RWPE2 (cell line): ENCODE measurements around the gene CRAMP1.
"Not testable (repeated sequence)": the region's sequence is repeated elsewhere in the genome, so short reads cannot be mapped to it uniquely, and the experiment has no call there.

Source experiments
- ATAC-seq: fragments of 200-7000 bp; cut with Tn5 transposase; 3 replicates; pipeline ENCODE4 v1.9.1; 2021; ENCODE audit warnings: low read depth
- DNase-seq: peaks from one replicate; pipeline ENCODE4 v3.0.0-alpha.2; 2020; ENCODE audit warnings: low spot score
- H3K27ac ChIP-seq: fragments of 450-650 bp; 2 replicates; pipeline ENCODE4 v1.5.1; 2017; ENCODE audit warnings: mild to moderate bottlenecking; ENCODE audit not compliant: poor library complexity, severe bottlenecking
- H3K27me3 ChIP-seq: fragments of 250-450 bp; sonication (Bioruptor Pico); 2 replicates; pipeline ENCODE4 v1.5.1; 2021; ENCODE audit warnings: mild to moderate bottlenecking, moderate library complexity; ENCODE audit not compliant: insufficient read depth, poor library complexity, severe bottlenecking
- H3K36me3 ChIP-seq: fragments of 250-450 bp; sonication (Bioruptor Pico); 2 replicates; pipeline ENCODE4 v1.5.1; 2020; ENCODE audit warnings: low read depth, mild to moderate bottlenecking, moderate library complexity
- H3K4me1 ChIP-seq: fragments of 250-450 bp; sonication (Bioruptor Pico); 2 replicates; pipeline ENCODE4 v1.5.1; 2021; ENCODE audit warnings: mild to moderate bottlenecking, moderate library complexity; ENCODE audit not compliant: insufficient read depth, poor library complexity, severe bottlenecking
- H3K4me3 ChIP-seq: fragments of 250-450 bp; sonication (Bioruptor Pico); 2 replicates; pipeline ENCODE4 v1.5.1; 2021; ENCODE audit warnings: mild to moderate bottlenecking, moderate library complexity; ENCODE audit not compliant: severe bottlenecking
- H3K9me3 ChIP-seq: fragments of 250-450 bp; sonication (Bioruptor Pico); 2 replicates; pipeline ENCODE4 v1.5.1; 2021; ENCODE audit warnings: mild to moderate bottlenecking, moderate library complexity; ENCODE audit not compliant: severe bottlenecking
- TF ChIP-seq, protein P1 (sequence below): fragments of 450-650 bp; IDR thresholded peaks from one replicate; pipeline ENCODE4 v1.5.1; 2017; ENCODE audit warnings: mild to moderate bottlenecking, moderate library complexity; ENCODE audit not compliant: poor library complexity, severe bottlenecking

Gene CRAMP1

DNA sequence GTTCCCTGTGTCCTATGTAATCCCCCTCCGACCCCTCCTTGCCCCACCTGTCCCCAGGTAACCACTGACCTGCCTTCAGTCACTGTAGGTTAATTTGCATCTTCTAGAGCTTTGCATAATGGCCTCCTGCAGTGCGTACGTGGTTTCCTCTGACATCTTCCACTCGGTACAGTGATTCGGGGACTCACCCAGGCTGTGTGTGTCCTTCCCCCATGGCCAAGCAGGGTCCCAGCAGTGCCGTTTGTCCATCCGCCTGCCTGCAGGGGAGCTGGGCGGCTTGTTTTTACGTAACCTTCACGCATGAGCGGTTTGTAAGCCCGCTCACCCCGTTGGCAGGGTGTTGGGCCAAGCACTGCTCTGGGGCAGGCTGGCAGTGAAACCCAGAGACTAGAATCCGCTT is 101.8 kb downstream of the CRAMP1 start:
- H3K27ac ChIP-seq: no peak overlapping the region

DNA sequence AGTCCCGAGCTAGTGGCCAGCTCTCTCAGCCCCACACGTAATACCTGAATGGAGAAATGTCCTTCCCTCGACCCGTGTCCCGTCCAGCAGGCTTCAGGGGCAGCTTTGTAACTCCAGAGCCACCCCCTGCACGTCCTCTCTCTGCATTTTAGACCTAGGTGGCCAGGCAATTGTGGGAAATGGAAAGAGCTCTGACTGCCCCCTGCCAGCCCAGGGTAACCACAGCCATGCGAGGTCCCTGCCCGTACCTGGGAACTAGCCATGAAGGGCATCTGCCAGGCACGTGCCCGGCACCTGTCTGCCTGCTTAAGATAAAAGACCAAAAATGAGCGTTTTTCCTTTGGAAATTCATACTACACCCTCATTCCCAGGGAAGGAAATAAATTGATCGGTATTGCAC is 103.1 kb downstream of the CRAMP1 start:
- Histone ChIP-seq H3K9me3 (no peaks in the 10 kb centered on the region), H3K27me3 (no peaks in the 10 kb centered on the region), H3K27ac (no peak overlapping the region), H3K4me3 (no peak overlapping the region), H3K4me1 (no peaks in the 10 kb centered on the region), H3K36me3 (no peaks in the 10 kb centered on the region)
- DNase-seq (no peak), ATAC-seq (no peak)
- TF ChIP-seq, protein P1, sequence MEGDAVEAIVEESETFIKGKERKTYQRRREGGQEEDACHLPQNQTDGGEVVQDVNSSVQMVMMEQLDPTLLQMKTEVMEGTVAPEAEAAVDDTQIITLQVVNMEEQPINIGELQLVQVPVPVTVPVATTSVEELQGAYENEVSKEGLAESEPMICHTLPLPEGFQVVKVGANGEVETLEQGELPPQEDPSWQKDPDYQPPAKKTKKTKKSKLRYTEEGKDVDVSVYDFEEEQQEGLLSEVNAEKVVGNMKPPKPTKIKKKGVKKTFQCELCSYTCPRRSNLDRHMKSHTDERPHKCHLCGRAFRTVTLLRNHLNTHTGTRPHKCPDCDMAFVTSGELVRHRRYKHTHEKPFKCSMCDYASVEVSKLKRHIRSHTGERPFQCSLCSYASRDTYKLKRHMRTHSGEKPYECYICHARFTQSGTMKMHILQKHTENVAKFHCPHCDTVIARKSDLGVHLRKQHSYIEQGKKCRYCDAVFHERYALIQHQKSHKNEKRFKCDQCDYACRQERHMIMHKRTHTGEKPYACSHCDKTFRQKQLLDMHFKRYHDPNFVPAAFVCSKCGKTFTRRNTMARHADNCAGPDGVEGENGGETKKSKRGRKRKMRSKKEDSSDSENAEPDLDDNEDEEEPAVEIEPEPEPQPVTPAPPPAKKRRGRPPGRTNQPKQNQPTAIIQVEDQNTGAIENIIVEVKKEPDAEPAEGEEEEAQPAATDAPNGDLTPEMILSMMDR: no peak

More for the DNA sequence above, 101.8 kb downstream of the CRAMP1 start:
- no peaks in the 10 kb centered on the region for H3K9me3 ChIP-seq
- H3K4me1 ChIP-seq: no peaks in the 10 kb centered on the region
- H3K27me3 ChIP-seq: no peaks in the 10 kb centered on the region
- no peak for DNase-seq
- ATAC-seq: no peak
- H3K4me3 ChIP-seq: no peak overlapping the region
- H3K36me3 ChIP-seq: no peaks in the 10 kb centered on the region
- TF ChIP-seq, protein P1: no peak

DNA sequence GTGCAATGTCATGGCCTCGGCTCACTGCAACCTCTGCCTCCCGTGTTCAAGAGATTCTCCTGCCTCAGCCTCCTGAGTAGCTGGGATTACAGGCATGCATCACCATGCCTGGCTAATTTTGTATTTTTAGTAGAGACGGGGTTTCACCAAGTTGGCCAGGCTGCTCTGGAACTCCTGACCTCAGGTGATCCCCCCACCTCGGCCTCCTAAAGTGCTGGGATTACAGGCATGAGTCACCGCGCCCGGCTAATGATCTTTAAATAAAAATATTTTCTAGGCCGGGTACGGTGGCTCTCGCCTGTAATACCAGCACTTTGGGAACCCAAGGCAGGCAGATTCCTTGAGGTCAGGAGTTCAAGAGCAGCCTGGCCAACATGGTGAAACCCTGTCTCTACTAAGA is 106.1 kb downstream of the CRAMP1 start:
- H3K27me3 ChIP-seq, H3K9me3 ChIP-seq, H3K27ac ChIP-seq, H3K4me3 ChIP-seq, DNase-seq, H3K36me3 ChIP-seq, ATAC-seq: not testable (repeated sequence)
- H3K4me1 ChIP-seq: peaks cover 14% of the 10 kb centered on the region

DNA sequence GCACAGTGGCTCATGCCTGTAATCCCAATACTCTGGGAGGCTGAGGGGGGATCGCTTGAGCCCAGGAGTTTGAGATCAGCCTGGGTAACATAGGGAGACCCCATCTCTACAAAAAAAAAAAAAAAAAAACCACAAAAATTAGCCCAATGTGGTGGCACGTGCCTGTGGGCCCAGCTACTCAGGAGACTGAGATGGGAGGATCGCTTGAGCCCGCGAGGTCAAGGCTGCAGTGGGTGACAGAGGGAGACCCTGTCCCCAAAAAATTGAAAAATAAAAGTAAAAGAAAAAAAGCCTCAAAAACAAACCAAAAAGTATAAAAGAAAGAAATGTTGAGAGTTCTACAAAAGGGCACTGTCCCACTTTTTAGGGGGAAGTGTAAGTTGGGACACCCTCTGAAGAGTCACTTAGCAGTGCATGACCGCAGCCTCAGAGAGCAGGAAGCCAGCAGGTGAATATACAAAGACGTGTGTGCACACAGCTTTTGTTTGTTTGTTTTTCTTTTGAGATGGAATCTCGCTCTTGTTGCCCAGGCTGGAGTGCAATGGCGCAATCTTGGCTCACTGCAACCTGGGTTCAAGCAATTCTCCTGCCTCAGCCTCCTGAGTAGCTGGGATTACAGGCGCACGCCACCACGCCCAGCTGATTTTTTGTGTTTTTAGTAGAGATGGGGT is 107.5 kb downstream of the CRAMP1 start:
- peaks cover 17% of the 10 kb centered on the region for H3K4me1 ChIP-seq
- H3K27ac ChIP-seq, H3K4me3 ChIP-seq, H3K27me3 ChIP-seq, H3K36me3 ChIP-seq, ATAC-seq, DNase-seq, H3K9me3 ChIP-seq: not testable (repeated sequence)

DNA sequence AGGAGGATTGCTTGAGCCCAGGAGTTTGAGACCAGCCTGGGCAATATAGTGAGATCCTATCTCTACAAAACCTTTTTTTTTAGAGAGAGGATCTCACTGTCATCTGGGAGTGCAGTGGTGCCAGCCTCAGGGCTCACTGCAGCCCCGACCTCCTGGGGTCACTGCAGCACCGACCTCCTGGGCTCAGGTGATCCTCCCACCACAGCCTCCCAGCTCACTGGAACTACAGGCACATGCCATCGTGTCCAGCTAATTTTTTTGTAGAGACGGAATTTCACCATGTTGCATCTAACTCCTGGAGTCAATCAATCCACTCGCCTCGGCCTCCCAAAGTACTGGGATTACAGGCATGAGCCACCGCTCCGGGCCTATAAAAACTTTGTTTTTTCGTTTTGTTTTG is 109.2 kb downstream of the CRAMP1 start:
- Histone ChIP-seq H3K4me1 (peaks cover 17% of the 10 kb centered on the region), H3K9me3 (no peaks in the 10 kb centered on the region), H3K36me3 (peaks cover 11% of the 10 kb centered on the region; the same call in 1 of the 2 replicates), H3K27me3 (no peaks in the 10 kb centered on the region), H3K4me3 (no peak overlapping the region), H3K27ac (peak overlapping the region; percentile 35)
- TF ChIP-seq, protein P1: no peak
- DNase-seq (no peak), ATAC-seq (no peak)
